H1 (cell line): Measurements from ENCODE around the gene CNFN. TPM values are rescaled to one million over a fixed set of nuclear protein-coding genes. Genes with fewer than 3 reads are reported as not detected.

Experiments used
- RAD21 ChIP-seq, 2 experiments: IDR thresholded peaks in 1 of 2; conservative IDR thresholded peaks in 1 of 2; 2 replicates each; pipeline ENCODE4 v1.6.1; 2011; ENCODE audit warnings: low read depth in 2 of 2, low read length in 2 of 2, improper control_type of control experiment in 1 of 2, inconsistent platforms in 1 of 2, mild to moderate bottlenecking in 1 of 2, moderate library complexity in 1 of 2
- SAP30 ChIP-seq: fragments of 300-600 bp; sonication (generic); IDR thresholded peaks from 2 replicates; pipeline ENCODE4 v1.7.1; 2012; ENCODE audit warnings: low read length, moderate library complexity, mild to moderate bottlenecking, inconsistent platforms; ENCODE audit not compliant: insufficient read depth, insufficient replicate concordance
- TCF12 ChIP-seq: IDR thresholded peaks from 2 replicates; pipeline ENCODE4 v1.6.1; 2011; ENCODE audit warnings: low read depth, mild to moderate bottlenecking, low read length
- polyA plus RNA-seq, 7 experiments: library from polyadenylated mRNA; depleted of rRNA in 3 of 7; stranded (reverse) in 5 of 7; unstranded in 2 of 7; fragments of >200 nt in 5 of 7; fragments of 200-250 nt in 2 of 7; gene quantifications; 1 replicate in 5 of 7; 2 replicates in 1 of 7; 4 replicates in 1 of 7; pipeline versions ENCODE4 v1.2.1 to v1.2.3, GENCODE V29; 2011 to 2013; ENCODE audit warnings: missing spikeins in 2 of 7, mixed read lengths in 2 of 7
- total RNA-seq: library from RNA; stranded (reverse); fragmentation: NEBNext Ultra II Directional; extraction: Animal tissue kit (Norgen Biotek cat#: 25700); gene quantifications from 2 replicates; pipeline ENCODE4 v1.2.1, GENCODE V29; 2021

Gene CNFN
- total and polyA plus RNA-seq, 2 of the 8 experiments (the other 6 are each of a cell fraction or from before 2014, with no cell fraction given): 8.9 to 31.5 TPM

DNA sequence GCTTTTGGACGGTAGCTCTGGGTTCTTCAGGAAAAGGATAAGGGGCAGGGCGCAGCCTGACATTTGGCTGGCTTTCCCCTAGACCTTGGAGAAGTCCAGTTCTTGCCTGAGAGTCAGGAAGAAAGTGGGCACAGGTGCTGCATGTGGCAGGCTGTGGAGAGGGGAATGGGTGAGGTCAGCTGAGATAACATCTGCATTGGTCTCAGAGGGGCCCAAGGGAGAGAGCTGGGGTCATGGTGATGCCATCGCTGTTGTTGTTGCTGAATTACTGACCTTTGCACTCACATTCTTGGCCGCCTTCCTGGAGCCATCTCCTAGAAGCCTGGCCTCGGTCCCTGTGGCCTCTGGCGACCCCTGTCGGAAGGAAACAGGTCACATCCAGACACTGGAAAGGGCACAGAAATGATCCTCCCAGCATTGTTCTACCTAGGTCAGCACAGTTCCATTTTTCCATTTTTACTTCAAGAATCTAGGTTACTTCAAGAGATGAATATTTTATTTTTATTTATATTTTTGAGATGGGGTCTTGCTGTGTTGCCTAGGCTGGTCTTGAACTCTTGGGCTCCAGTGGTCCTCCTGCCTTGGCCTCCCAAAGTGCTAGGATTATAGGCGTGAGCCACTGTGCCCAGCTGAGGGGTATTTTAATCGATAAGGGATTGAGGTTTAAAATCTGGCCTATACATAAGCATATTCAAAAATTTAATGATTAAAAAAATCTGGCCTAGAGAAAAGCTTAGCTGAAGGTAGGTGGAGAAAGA, 43.6 kb upstream of the CNFN start (continued):
- no peak for TF ChIP-seq SAP30
- TF ChIP-seq TCF12: no peak
- TF ChIP-seq RAD21 (IDR thresholded peaks at IDR 0.05 in 1 of 2, conservative IDR thresholded peaks at IDR 0.05 in 1 of 2; ENCODE audit: low read depth in 2 of 2, low read length in 2 of 2): peak; percentile 89 to 90
